ENCODE measurements around the gene DCAF8.

The DCAF8 gene

DNA sequence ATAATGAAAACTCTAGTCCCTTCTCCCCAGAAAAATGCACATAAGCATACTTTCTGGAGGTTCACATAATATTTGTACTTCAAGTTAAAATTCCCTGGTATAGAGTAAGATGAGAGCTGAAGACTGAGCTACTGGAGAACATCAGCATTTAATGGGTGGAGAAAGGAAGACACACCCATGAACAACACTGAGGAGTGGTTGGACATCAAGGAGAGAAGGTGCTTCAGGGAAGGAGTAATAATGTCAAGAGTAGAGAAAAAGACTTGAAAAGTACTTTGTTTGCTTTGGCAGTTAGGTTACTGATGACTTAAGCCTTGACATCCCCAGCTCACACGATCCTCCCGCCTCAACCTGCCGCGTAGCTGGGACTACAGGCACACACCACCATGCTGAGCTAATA lies 35.3 kb downstream of the DCAF8 start:
- Histone ChIP-seq H4K20me1 (ENCODE audit: insufficient read depth, low read length) (no peaks in the 10 kb centered on the region), H3K4me1 (ENCODE audit: insufficient read depth, low read length, severe bottlenecking) (no peaks in the 10 kb centered on the region), H3K9ac (ENCODE audit: low read length) (no peak overlapping the region), H3K4me2 (ENCODE audit: low read length) (no peak overlapping the region), H3K36me3 (ENCODE audit: insufficient read depth, low read length) (peaks cover 97% of the 10 kb centered on the region), H3F3A (ENCODE audit: insufficient read depth, low read length) (no peaks in the 10 kb centered on the region), H2AFZ (ENCODE audit: low read length) (no peak overlapping the region), H3K79me2 (ENCODE audit: insufficient read depth, low read length) (no peaks in the 10 kb centered on the region), H3K9me3 (ENCODE audit: low read length) (no peaks in the 10 kb centered on the region), H3K27ac (ENCODE audit: low read depth, low read length, poor library complexity, severe bottlenecking) (no peak overlapping the region), H3K4me3 (ENCODE audit: low read depth, low read length, poor library complexity, severe bottlenecking) (no peak overlapping the region), H3K9me2 (ENCODE audit: low read depth, low read length) (no peaks in the 10 kb centered on the region), H3K27me3 (ENCODE audit: insufficient read depth, low read length) (no peaks in the 10 kb centered on the region)
- no peak for TF ChIP-seq CTCF (IDR thresholded peaks at IDR 0.05; ENCODE audit: low read length)
- TF ChIP-seq EZH2 (IDR thresholded peaks at IDR 0.05; ENCODE audit: borderline replicate concordance, low read length), result no peak

- TF ChIP-seq EZH2 (IDR thresholded peaks at IDR 0.05; ENCODE audit: borderline replicate concordance, low read length) (no peak), CTCF (IDR thresholded peaks at IDR 0.05; ENCODE audit: low read length) (no peak)
- no peak overlapping the region for H3K27ac ChIP-seq (ENCODE audit: low read depth, low read length, poor library complexity, severe bottlenecking)
Observed at GRCh38 chr1:160226623-160227022, 35.7 kb downstream of the DCAF8 start.

DNA sequence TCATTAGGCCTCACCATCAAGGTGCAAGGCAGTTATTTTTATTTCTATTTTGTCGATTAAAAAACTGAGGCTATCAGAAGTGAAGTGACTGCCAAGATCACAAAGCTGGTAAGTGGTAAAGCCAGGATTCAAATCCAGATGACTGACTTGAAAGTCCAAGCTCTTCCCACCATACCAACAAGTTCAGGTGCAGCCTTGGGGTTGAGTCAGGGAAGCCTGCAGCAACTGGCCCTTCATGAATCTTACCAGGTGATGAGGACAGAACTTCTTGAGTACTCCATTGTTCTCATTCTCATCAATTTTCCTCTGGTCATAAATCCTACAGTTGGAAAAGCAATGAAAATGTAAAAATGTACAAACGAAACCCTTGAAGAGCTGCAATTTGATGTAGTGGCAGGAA lies 37.0 kb downstream of the DCAF8 start:
- Histone ChIP-seq H3K9ac (ENCODE audit: low read length) (no peak overlapping the region), H3K36me3 (ENCODE audit: insufficient read depth, low read length) (peaks cover 93% of the 10 kb centered on the region), H3K9me3 (ENCODE audit: low read length) (no peaks in the 10 kb centered on the region), H2AFZ (ENCODE audit: low read length) (no peak overlapping the region), H4K20me1 (ENCODE audit: insufficient read depth, low read length) (no peaks in the 10 kb centered on the region), H3K27ac (ENCODE audit: low read depth, low read length, poor library complexity, severe bottlenecking) (no peak overlapping the region), H3K27me3 (ENCODE audit: insufficient read depth, low read length) (no peaks in the 10 kb centered on the region), H3K9me2 (ENCODE audit: low read depth, low read length) (no peaks in the 10 kb centered on the region), H3K79me2 (ENCODE audit: insufficient read depth, low read length) (no peaks in the 10 kb centered on the region), H3K4me2 (ENCODE audit: low read length) (no peak overlapping the region), H3K4me3 (ENCODE audit: low read depth, low read length, poor library complexity, severe bottlenecking) (no peak overlapping the region), H3K4me1 (ENCODE audit: insufficient read depth, low read length, severe bottlenecking) (no peaks in the 10 kb centered on the region), H3F3A (ENCODE audit: insufficient read depth, low read length) (no peaks in the 10 kb centered on the region)
- TF ChIP-seq CTCF (IDR thresholded peaks at IDR 0.05; ENCODE audit: low read length) (no peak), EZH2 (IDR thresholded peaks at IDR 0.05; ENCODE audit: borderline replicate concordance, low read length) (no peak)

More at GRCh38 chr1:160226623-160227022, 35.7 kb downstream of the DCAF8 start:
- Histone ChIP-seq H3K36me3 (ENCODE audit: insufficient read depth, low read length) (peaks cover 97% of the 10 kb centered on the region), H4K20me1 (ENCODE audit: insufficient read depth, low read length) (no peaks in the 10 kb centered on the region), H3K4me2 (ENCODE audit: low read length) (no peak overlapping the region), H3K9ac (ENCODE audit: low read length) (no peak overlapping the region), H3K79me2 (ENCODE audit: insufficient read depth, low read length) (no peaks in the 10 kb centered on the region), H3F3A (ENCODE audit: insufficient read depth, low read length) (no peaks in the 10 kb centered on the region), H3K4me3 (ENCODE audit: low read depth, low read length, poor library complexity, severe bottlenecking) (no peak overlapping the region), H3K9me2 (ENCODE audit: low read depth, low read length) (no peaks in the 10 kb centered on the region), H2AFZ (ENCODE audit: low read length) (no peak overlapping the region), H3K4me1 (ENCODE audit: insufficient read depth, low read length, severe bottlenecking) (no peaks in the 10 kb centered on the region), H3K9me3 (ENCODE audit: low read length) (no peaks in the 10 kb centered on the region), H3K27me3 (ENCODE audit: insufficient read depth, low read length) (no peaks in the 10 kb centered on the region)
